Kidney epithelial cell (primary cell): ENCODE results near the gene PERP. TPM values are rescaled to one million over a fixed set of nuclear protein-coding genes. Genes with fewer than 3 reads are reported as not detected.
A peak's percentile ranks its signal among the peaks of the same experiment; 100 is the strongest.

Source experiments
- DNase-seq: peaks from one replicate; pipeline ENCODE4 v3.0.0-alpha.2; 2010; ENCODE audit warnings: low read depth
- H3K27me3 ChIP-seq: 2 replicates; pipeline ENCODE4 v1.6.0; 2011; ENCODE audit warnings: low read length; ENCODE audit not compliant: control insufficient read depth, insufficient read depth
- H3K36me3 ChIP-seq: 2 replicates; pipeline ENCODE4 v1.5.1; 2011; ENCODE audit warnings: low read length; ENCODE audit not compliant: control insufficient read depth, insufficient read depth
- H3K4me3 ChIP-seq: 2 replicates; pipeline ENCODE4 v1.5.1; 2011; ENCODE audit warnings: low read depth, mild to moderate bottlenecking, control low read depth, low read length
- total RNA-seq: library from RNA; depleted of rRNA; stranded (reverse); fragments of >200 nt; gene quantifications from 2 replicates; pipeline ENCODE4 v1.2.3, GENCODE V29; 2015
- TF ChIP-seq, protein P1 (sequence below): IDR thresholded peaks from 2 replicates; pipeline ENCODE4 v1.5.1; 2011; ENCODE audit warnings: mild to moderate bottlenecking, moderate library complexity, low read length, control low read depth, inconsistent platforms; ENCODE audit not compliant: insufficient read depth, poor library complexity, severe bottlenecking

Gene PERP
- 77.7 and 80.9 TPM in 2 replicates for total RNA-seq

DNA sequence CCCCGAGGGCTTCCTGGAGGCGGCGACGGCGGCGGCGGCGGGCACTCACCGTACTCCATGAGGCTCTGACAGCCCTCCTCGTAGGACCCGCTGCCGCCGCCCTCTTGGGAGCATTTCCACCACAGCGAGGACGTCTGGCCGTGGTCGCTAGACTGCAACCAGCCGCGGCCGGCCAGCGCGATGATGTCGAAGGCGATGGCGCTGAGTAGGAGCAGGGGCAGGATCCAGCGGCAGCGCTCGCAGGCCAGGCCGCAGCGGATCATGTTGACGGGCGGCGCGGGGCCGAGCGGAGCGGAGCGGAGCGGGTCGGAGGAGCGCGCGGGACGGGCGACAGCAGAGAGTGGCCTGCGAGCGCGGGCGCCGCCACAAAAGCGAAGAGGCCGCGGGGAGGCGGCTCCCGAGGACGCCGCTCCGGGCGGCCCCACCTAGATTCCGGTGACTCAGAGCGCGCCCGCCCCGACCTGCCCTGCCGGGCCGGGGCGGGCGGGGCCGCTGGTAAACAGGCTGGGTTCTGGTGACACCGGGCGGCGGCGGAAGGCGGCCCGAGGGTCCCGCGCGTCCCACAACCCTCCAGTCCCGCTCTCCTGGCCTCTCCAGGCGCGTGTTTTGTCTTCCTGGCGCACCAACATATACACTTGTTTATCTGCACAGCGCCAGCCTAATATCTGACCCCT lies at the start of gene PERP:
TSS of gene PERP (minus strand) at position 342 of the 674 bp plus-strand sequence. CDS start at position 263, 79 bp downstream.
- TF ChIP-seq, protein P1, sequence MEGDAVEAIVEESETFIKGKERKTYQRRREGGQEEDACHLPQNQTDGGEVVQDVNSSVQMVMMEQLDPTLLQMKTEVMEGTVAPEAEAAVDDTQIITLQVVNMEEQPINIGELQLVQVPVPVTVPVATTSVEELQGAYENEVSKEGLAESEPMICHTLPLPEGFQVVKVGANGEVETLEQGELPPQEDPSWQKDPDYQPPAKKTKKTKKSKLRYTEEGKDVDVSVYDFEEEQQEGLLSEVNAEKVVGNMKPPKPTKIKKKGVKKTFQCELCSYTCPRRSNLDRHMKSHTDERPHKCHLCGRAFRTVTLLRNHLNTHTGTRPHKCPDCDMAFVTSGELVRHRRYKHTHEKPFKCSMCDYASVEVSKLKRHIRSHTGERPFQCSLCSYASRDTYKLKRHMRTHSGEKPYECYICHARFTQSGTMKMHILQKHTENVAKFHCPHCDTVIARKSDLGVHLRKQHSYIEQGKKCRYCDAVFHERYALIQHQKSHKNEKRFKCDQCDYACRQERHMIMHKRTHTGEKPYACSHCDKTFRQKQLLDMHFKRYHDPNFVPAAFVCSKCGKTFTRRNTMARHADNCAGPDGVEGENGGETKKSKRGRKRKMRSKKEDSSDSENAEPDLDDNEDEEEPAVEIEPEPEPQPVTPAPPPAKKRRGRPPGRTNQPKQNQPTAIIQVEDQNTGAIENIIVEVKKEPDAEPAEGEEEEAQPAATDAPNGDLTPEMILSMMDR, result no peak
- DNase-seq, result no peak
- Histone ChIP-seq H3K4me3 (peak within 1 kb of the TSS; percentile 91), H3K27me3 (peaks cover 2% of the 10 kb centered on the region), H3K36me3 (no peaks in the 10 kb centered on the region)

DNA sequence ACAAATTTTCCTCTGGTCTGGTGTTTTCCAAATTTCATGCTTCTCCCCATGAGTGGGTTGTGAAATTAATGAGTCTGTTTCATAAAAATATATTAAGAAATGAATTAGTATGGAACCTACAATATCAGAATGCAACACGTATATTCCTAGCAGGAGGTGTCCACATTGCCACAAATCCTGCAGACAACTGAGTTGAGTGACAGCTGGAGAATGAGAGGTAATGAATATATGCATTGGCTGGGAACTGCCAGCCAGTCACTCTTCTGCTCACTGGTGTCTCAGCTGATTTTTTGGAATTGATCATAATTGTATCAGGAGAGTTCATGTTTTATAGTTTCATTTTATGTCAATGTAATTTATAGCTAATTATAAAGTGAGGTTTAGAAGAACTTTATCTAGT lies 48.2 kb upstream of the PERP start:
- H3K27me3 ChIP-seq, result no peaks in the 10 kb centered on the region
- TF ChIP-seq, protein P1, result no peak
- DNase-seq, result no peak
- H3K36me3 ChIP-seq, result no peaks in the 10 kb centered on the region
- H3K4me3 ChIP-seq, result no peak overlapping the region

- TF ChIP-seq, protein P1, result no peak
- no peak for DNase-seq
- Histone ChIP-seq H3K27me3 (no peaks in the 10 kb centered on the region), H3K36me3 (no peaks in the 10 kb centered on the region), H3K4me3 (no peak overlapping the region)
Measured at GRCh38 chr6:138146544-138146943, 39.3 kb upstream of the PERP start.

GRCh38 chr6:138145402-138145801 lies 38.2 kb upstream of the PERP start:
- TF ChIP-seq, protein P1, result no peak
- DNase-seq, result no peak
- Histone ChIP-seq H3K4me3 (no peak overlapping the region), H3K27me3 (no peaks in the 10 kb centered on the region), H3K36me3 (no peaks in the 10 kb centered on the region)

- Histone ChIP-seq H3K27me3 (no peaks in the 10 kb centered on the region), H3K36me3 (no peaks in the 10 kb centered on the region), H3K4me3 (no peak overlapping the region)
- TF ChIP-seq, protein P1, result no peak
- DNase-seq, result no peak
Measured at GRCh38 chr6:138142806-138143205, 35.6 kb upstream of the PERP start.

- TF ChIP-seq, protein P1, result no peak
- Histone ChIP-seq H3K36me3 (no peaks in the 10 kb centered on the region), H3K27me3 (no peaks in the 10 kb centered on the region), H3K4me3 (no peak overlapping the region)
- no peak for DNase-seq
Measured at GRCh38 chr6:138129190-138129589, 22.0 kb upstream of the PERP start.
